Thyroid gland (tissue), 4 donors: Measurements from ENCODE around the gene HM13. TPM values are rescaled to one million over a fixed set of nuclear protein-coding genes. Genes with fewer than 3 reads are reported as not detected.

ENCODE experiments used
- DNase-seq, 2 donors: peaks; one replicate each; pipeline ENCODE4 v3.0.0-alpha.2; 2019
- H3K27ac ChIP-seq, 3 donors: fragments of 200-600 bp; sonication (generic); 1 replicate in 2 of 3; 2 replicates in 1 of 3; pipeline ENCODE4 v1.5.1; 2016 to 2019; ENCODE audit warnings: mild to moderate bottlenecking in 1 of 3, moderate library complexity in 1 of 3
- H3K27me3 ChIP-seq: fragments of 200-600 bp; sonication (generic); one replicate; pipeline ENCODE4 v1.5.1; 2019
- H3K36me3 ChIP-seq, 2 donors: fragments of 200-600 bp; sonication (generic); one replicate each; pipeline ENCODE4 v1.5.1; 2016 to 2019
- H3K4me1 ChIP-seq, 2 donors: fragments of 200-600 bp; sonication (generic); one replicate each; pipeline ENCODE4 v1.5.1; 2017 to 2019
- H3K4me3 ChIP-seq, 3 donors: fragments of 200-600 bp; sonication (generic); replicated peaks in 1 of 3; 1 replicate in 2 of 3; 2 replicates in 1 of 3; pipeline ENCODE4 v1.5.1; 2016; ENCODE audit warnings: mild to moderate bottlenecking in 1 of 3
- H3K9me3 ChIP-seq: fragments of 200-600 bp; sonication (generic); one replicate; pipeline ENCODE4 v1.5.1; 2017
- CTCF ChIP-seq, 6 experiments: fragments of 200-600 bp in 3 of 6; fragments of 450-650 bp in 3 of 6; sonication (generic) in 3 of 6; IDR thresholded peaks; one replicate each; pipeline ENCODE4 v1.5.1; 2016 to 2019; ENCODE audit warnings: antibody characterized with exemption in 6 of 6, mild to moderate bottlenecking in 2 of 6, inconsistent platforms in 1 of 6, moderate library complexity in 1 of 6
- POLR2A ChIP-seq, 2 donors: fragments of 450-650 bp; IDR thresholded peaks; one replicate each; pipeline ENCODE4 v1.6.1; 2017; ENCODE audit warnings: antibody characterized with exemption in 2 of 2, mild to moderate bottlenecking in 2 of 2, moderate library complexity in 1 of 2
- WGBS, 2 donors: methylation state at CpG; one replicate each; pipeline ENCODE4 v1.1.5; 2017; 5-methylcytosine and 5-hydroxymethylcytosine counted together
- intact Hi-C: fragments of 100-400 bp; cut with DNase I; formaldehyde crosslinking; loops from one replicate; pipeline ENCODE4 v1.15.1; 2023
- total RNA-seq, 4 donors: library from RNA; depleted of rRNA; stranded (reverse); fragments of >200 nt; gene quantifications; one replicate each; pipeline ENCODE4 v1.2.3, GENCODE V29; 2016

HM13 gene
- total RNA-seq, 4 donors from 2014 or later: 82.8 to 136 (median 111) TPM

GRCh38 chr20:31476643-31477215, 37.5 kb upstream of the HM13 start:
- H3K4me1 ChIP-seq: peaks cover 7 to 17% of the 10 kb centered on the region in 2 donors
- no peaks in the 10 kb centered on the region for H3K27me3 ChIP-seq
- TF ChIP-seq POLR2A (IDR thresholded peaks at IDR 0.05): no peak
- no peak for TF ChIP-seq CTCF (IDR thresholded peaks at IDR 0.05)
- no peak overlapping the region for H3K4me3 ChIP-seq
- 70 to 76% methylated on average over 6 of the region's 6 CpGs for whole genome bisulfite sequencing, 2 donors
- intact Hi-C loops: no loop called here
- no peak overlapping the region for H3K27ac ChIP-seq
- H3K36me3 ChIP-seq: no peaks in the 10 kb centered on the region
- no peaks in the 10 kb centered on the region for H3K9me3 ChIP-seq
- DNase-seq: no peak

- H3K36me3 ChIP-seq: no peaks in the 10 kb centered on the region
- no peaks in the 10 kb centered on the region for H3K9me3 ChIP-seq
- 34 to 36% methylated on average over 13 to 28 of the region's 36 CpGs for WGBS, 2 donors
- peak overlapping the region in 1 of 3 donors; percentile 5 for H3K27ac ChIP-seq
- TF ChIP-seq CTCF (IDR thresholded peaks at IDR 0.05): no peak
- TF ChIP-seq POLR2A (IDR thresholded peaks at IDR 0.05): no peak
- peaks cover 0 to 11% of the 10 kb centered on the region in 2 donors for H3K4me1 ChIP-seq
- intact Hi-C loops: no loop called here
- no peak for DNase-seq
- H3K4me3 ChIP-seq: no peak overlapping the region
- no peaks in the 10 kb centered on the region for H3K27me3 ChIP-seq
These were observed 30.2 kb upstream of the HM13 start for GRCh38 chr20:31484001-31484400.

- no peaks in the 10 kb centered on the region for H3K36me3 ChIP-seq
- 5 to 17% methylated on average over 12 to 31 of the region's 31 CpGs for WGBS, 2 donors
- no peaks in the 10 kb centered on the region for H3K27me3 ChIP-seq
- no peaks in the 10 kb centered on the region for H3K9me3 ChIP-seq
- intact Hi-C loops: no loop called here
- peaks cover 0 to 11% of the 10 kb centered on the region in 2 donors for H3K4me1 ChIP-seq
- peak overlapping the region; percentile 57 to 69 (median 68) for H3K27ac ChIP-seq
- DNase-seq: peak in 1 of 2 donors; percentile 25
- TF ChIP-seq POLR2A (IDR thresholded peaks at IDR 0.05) (no peak), CTCF (IDR thresholded peaks at IDR 0.05) (no peak)
- no peak overlapping the region for H3K4me3 ChIP-seq
These were observed 28.5 kb upstream of the HM13 start for GRCh38 chr20:31485450-31486339.

GRCh38 chr20:31488115-31488514, 26.1 kb upstream of the HM13 start:
- Histone ChIP-seq H3K27ac (no peak overlapping the region), H3K36me3 (no peaks in the 10 kb centered on the region), H3K9me3 (no peaks in the 10 kb centered on the region), H3K27me3 (no peaks in the 10 kb centered on the region), H3K4me3 (no peak overlapping the region), H3K4me1 (peaks cover 0 to 11% of the 10 kb centered on the region in 2 donors)
- no peak for DNase-seq
- WGBS, 2 donors: 63% methylated on average over 2 of the region's 2 CpGs
- intact Hi-C loops: no loop called here
- TF ChIP-seq CTCF (IDR thresholded peaks at IDR 0.05): no peak
- TF ChIP-seq POLR2A (IDR thresholded peaks at IDR 0.05): no peak

- TF ChIP-seq POLR2A (IDR thresholded peaks at IDR 0.05) (no peak), CTCF (IDR thresholded peaks at IDR 0.05) (no peak)
- no peak for DNase-seq
- H3K9me3 ChIP-seq: no peaks in the 10 kb centered on the region
- intact Hi-C loops: no loop called here
- WGBS, 2 donors: 74 to 78% methylated on average over 3 of the region's 3 CpGs
- no peaks in the 10 kb centered on the region for H3K27me3 ChIP-seq
- H3K4me3 ChIP-seq: no peak overlapping the region
- H3K4me1 ChIP-seq: peaks cover 0 to 11% of the 10 kb centered on the region in 2 donors
- no peaks in the 10 kb centered on the region for H3K36me3 ChIP-seq
- no peak overlapping the region for H3K27ac ChIP-seq
These were observed 25.1 kb upstream of the HM13 start for GRCh38 chr20:31489152-31489551.
